MM.1S (cell line): Measurements from ENCODE around the gene RABEP2.

Experiments
- DNase-seq: peaks from one replicate; pipeline ENCODE4 v3.0.0-alpha.2; 2015
- H2AFZ ChIP-seq: fragments of 300-600 bp; sonication (generic); 2 replicates; pipeline ENCODE4 v1.6.0; 2016; ENCODE audit warnings: antibody characterized with exemption, low read length
- H3F3A ChIP-seq: fragments of 300-600 bp; sonication (generic); 2 replicates; pipeline ENCODE4 v1.6.1; 2016; ENCODE audit warnings: mild to moderate bottlenecking, antibody characterized with exemption, low read length, moderate library complexity, mixed read lengths; ENCODE audit not compliant: insufficient read depth
- H3K27ac ChIP-seq: fragments of 300-600 bp; sonication (generic); 2 replicates; pipeline ENCODE4 v1.5.1; 2016; ENCODE audit warnings: mild to moderate bottlenecking, low read length
- H3K27me3 ChIP-seq: fragments of 300-600 bp; sonication (generic); replicated peaks from 2 replicates; pipeline ENCODE4 v1.6.0; 2016; ENCODE audit warnings: low read length; ENCODE audit not compliant: insufficient read depth
- H3K36me3 ChIP-seq: fragments of 300-600 bp; sonication (generic); replicated peaks from 2 replicates; pipeline ENCODE4 v1.6.1; 2016; ENCODE audit warnings: mild to moderate bottlenecking, low read length, mixed read lengths; ENCODE audit not compliant: insufficient read depth
- H3K4me1 ChIP-seq: fragments of 300-600 bp; sonication (generic); 2 replicates; pipeline ENCODE4 v1.6.1; 2016; ENCODE audit warnings: low read length, mixed read lengths
- H3K4me2 ChIP-seq: fragments of 300-600 bp; sonication (generic); 2 replicates; pipeline ENCODE4 v1.6.0; 2016; ENCODE audit warnings: low read depth, low read length
- H3K4me3 ChIP-seq: fragments of 300-600 bp; sonication (generic); 2 replicates; pipeline ENCODE4 v1.5.1; 2016; ENCODE audit warnings: low read length, mixed read lengths
- H3K79me2 ChIP-seq: fragments of 300-600 bp; sonication (generic); 2 replicates; pipeline ENCODE4 v1.6.1; 2016; ENCODE audit warnings: mixed run types, low read length, mixed read lengths
- H3K9ac ChIP-seq: fragments of 300-600 bp; sonication (generic); 2 replicates; pipeline ENCODE4 v1.6.1; 2016; ENCODE audit warnings: low read length, mixed read lengths
- H3K9me2 ChIP-seq: fragments of 300-600 bp; sonication (generic); replicated peaks from 2 replicates; pipeline ENCODE4 v1.6.1; 2016; ENCODE audit warnings: mild to moderate bottlenecking, low read length, mixed read lengths; ENCODE audit not compliant: insufficient read depth
- H3K9me3 ChIP-seq: fragments of 300-600 bp; sonication (generic); replicated peaks from 2 replicates; pipeline ENCODE4 v1.6.1; 2016; ENCODE audit warnings: mild to moderate bottlenecking, low read length, mixed read lengths; ENCODE audit not compliant: insufficient read depth
- H4K20me1 ChIP-seq: fragments of 300-600 bp; sonication (generic); 2 replicates; pipeline ENCODE4 v1.6.1; 2016; ENCODE audit warnings: mild to moderate bottlenecking, low read length, moderate library complexity, mixed read lengths; ENCODE audit not compliant: insufficient read depth
- EZH2 ChIP-seq: fragments of 300-600 bp; sonication (generic); optimal IDR thresholded peaks from 2 replicates; pipeline ENCODE3; 2017; ENCODE audit warnings: low read depth, mild to moderate bottlenecking, antibody characterized with exemption, low read length, mixed read lengths
- EZH2phosphoT487 ChIP-seq: fragments of 300-600 bp; sonication (generic); IDR thresholded peaks from 2 replicates; pipeline ENCODE4 v1.6.1; 2018; ENCODE audit warnings: antibody characterized with exemption, low read length
- TF ChIP-seq, protein P1 (sequence below): fragments of 300-600 bp; sonication (generic); IDR thresholded peaks from 2 replicates; pipeline ENCODE4 v1.5.1; 2016; ENCODE audit warnings: antibody characterized with exemption, low read length, mixed read lengths

The RABEP2 gene

DNA sequence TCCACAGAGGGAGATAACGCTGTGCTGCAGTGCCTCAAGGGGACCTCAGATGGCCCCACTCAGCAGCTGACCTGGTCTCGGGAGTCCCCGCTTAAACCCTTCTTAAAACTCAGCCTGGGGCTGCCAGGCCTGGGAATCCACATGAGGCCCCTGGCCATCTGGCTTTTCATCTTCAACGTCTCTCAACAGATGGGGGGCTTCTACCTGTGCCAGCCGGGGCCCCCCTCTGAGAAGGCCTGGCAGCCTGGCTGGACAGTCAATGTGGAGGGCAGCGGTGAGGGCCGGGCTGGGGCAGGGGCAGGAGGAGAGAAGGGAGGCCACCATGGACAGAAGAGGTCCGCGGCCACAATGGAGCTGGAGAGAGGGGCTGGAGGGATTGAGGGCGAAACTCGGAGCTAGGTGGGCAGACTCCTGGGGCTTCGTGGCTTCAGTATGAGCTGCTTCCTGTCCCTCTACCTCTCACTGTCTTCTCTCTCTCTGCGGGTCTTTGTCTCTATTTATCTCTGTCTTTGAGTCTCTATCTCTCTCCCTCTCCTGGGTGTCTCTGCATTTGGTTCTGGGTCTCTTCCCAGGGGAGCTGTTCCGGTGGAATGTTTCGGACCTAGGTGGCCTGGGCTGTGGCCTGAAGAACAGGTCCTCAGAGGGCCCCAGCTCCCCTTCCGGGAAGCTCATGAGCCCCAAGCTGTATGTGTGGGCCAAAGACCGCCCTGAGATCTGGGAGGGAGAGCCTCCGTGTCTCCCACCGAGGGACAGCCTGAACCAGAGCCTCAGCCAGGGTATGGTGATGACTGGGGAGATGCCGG lies 7.5 kb upstream of the RABEP2 start:
- no peaks in the 10 kb centered on the region for H3K36me3 ChIP-seq
- H4K20me1 ChIP-seq: no peaks in the 10 kb centered on the region
- no peak overlapping the region for H3K4me2 ChIP-seq
- H3K9me3 ChIP-seq: no peaks in the 10 kb centered on the region
- DNase-seq: no peak
- no peaks in the 10 kb centered on the region for H3K27me3 ChIP-seq
- H2AFZ ChIP-seq: no peak overlapping the region
- no peak overlapping the region for H3K27ac ChIP-seq
- no peak overlapping the region for H3K4me3 ChIP-seq
- H3F3A ChIP-seq: no peaks in the 10 kb centered on the region
- no peaks in the 10 kb centered on the region for H3K9me2 ChIP-seq
- TF ChIP-seq EZH2 (no peak), EZH2phosphoT487 (no peak)
- TF ChIP-seq, protein P1, sequence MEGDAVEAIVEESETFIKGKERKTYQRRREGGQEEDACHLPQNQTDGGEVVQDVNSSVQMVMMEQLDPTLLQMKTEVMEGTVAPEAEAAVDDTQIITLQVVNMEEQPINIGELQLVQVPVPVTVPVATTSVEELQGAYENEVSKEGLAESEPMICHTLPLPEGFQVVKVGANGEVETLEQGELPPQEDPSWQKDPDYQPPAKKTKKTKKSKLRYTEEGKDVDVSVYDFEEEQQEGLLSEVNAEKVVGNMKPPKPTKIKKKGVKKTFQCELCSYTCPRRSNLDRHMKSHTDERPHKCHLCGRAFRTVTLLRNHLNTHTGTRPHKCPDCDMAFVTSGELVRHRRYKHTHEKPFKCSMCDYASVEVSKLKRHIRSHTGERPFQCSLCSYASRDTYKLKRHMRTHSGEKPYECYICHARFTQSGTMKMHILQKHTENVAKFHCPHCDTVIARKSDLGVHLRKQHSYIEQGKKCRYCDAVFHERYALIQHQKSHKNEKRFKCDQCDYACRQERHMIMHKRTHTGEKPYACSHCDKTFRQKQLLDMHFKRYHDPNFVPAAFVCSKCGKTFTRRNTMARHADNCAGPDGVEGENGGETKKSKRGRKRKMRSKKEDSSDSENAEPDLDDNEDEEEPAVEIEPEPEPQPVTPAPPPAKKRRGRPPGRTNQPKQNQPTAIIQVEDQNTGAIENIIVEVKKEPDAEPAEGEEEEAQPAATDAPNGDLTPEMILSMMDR: no peak
- no peaks in the 10 kb centered on the region for H3K4me1 ChIP-seq
- H3K79me2 ChIP-seq: no peaks in the 10 kb centered on the region
- no peak overlapping the region for H3K9ac ChIP-seq

DNA sequence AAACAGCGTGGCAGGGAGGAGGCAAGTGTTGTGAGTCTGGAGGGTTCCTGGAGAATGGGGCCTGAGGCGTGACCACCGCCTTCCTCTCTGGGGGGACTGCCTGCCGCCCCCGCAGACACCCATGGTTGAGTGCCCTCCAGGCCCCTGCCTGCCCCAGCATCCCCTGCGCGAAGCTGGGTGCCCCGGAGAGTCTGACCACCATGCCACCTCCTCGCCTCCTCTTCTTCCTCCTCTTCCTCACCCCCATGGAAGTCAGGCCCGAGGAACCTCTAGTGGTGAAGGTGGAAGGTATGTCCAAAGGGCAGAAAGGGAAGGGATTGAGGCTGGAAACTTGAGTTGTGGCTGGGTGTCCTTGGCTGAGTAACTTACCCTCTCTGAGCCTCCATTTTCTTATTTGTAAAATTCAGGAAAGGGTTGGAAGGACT lies 6.8 kb upstream of the RABEP2 start, which contains the start of gene CD19:
Gene CD19 (plus strand): TSS at position 171 of the 425 bp plus-strand sequence. CDS start 30 bp downstream, at position 201.
- no peaks in the 10 kb centered on the region for H4K20me1 ChIP-seq
- no peaks in the 10 kb centered on the region for H3K27me3 ChIP-seq
- no peak within 1 kb of the TSS for H3K4me2 ChIP-seq
- H3K9me2 ChIP-seq: no peaks in the 10 kb centered on the region
- H3K9me3 ChIP-seq: no peaks in the 10 kb centered on the region
- H3K9ac ChIP-seq: no peak within 1 kb of the TSS
- H3K79me2 ChIP-seq: no peaks in the 10 kb centered on the region
- no peak within 1 kb of the TSS for H3K4me3 ChIP-seq
- no peak for TF ChIP-seq EZH2
- TF ChIP-seq EZH2phosphoT487: no peak
- no peak within 1 kb of the TSS for H3K27ac ChIP-seq
- DNase-seq: no peak
- no peaks in the 10 kb centered on the region for H3F3A ChIP-seq
- H2AFZ ChIP-seq: no peak within 1 kb of the TSS
- H3K4me1 ChIP-seq: no peaks in the 10 kb centered on the region
- H3K36me3 ChIP-seq: no peaks in the 10 kb centered on the region

DNA sequence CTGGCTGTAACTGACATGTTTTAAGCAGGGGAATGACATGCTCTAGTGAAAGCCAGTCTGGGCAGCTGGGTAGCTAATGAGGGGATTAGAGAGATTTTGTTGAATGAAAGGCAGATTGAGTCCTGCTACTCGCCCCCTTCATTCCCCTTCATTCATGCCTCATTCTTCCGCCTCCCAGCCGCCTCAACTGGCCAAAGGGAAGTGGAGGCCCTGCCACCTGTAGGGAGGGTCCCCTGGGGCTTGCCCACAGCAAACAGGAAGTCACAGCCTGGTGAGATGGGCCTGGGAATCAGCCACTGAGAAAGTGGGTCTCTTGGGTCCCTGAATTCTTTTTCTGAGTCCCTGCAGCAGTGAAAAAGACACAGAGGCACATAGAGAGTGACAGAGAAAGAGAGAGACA lies 5.6 kb upstream of the RABEP2 start:
- Histone ChIP-seq H3K9me3 (no peaks in the 10 kb centered on the region), H3K4me2 (no peak overlapping the region), H3K4me1 (no peaks in the 10 kb centered on the region), H3F3A (peaks cover 2% of the 10 kb centered on the region; the same call in 1 of the 2 replicates), H3K79me2 (no peaks in the 10 kb centered on the region), H3K9me2 (no peaks in the 10 kb centered on the region), H2AFZ (no peak overlapping the region), H3K4me3 (no peak overlapping the region), H3K9ac (no peak overlapping the region), H4K20me1 (no peaks in the 10 kb centered on the region), H3K27ac (no peak overlapping the region), H3K36me3 (no peaks in the 10 kb centered on the region), H3K27me3 (no peaks in the 10 kb centered on the region)
- no peak for DNase-seq
- TF ChIP-seq EZH2phosphoT487 (no peak), EZH2 (no peak)
- TF ChIP-seq, protein P1: no peak

DNA sequence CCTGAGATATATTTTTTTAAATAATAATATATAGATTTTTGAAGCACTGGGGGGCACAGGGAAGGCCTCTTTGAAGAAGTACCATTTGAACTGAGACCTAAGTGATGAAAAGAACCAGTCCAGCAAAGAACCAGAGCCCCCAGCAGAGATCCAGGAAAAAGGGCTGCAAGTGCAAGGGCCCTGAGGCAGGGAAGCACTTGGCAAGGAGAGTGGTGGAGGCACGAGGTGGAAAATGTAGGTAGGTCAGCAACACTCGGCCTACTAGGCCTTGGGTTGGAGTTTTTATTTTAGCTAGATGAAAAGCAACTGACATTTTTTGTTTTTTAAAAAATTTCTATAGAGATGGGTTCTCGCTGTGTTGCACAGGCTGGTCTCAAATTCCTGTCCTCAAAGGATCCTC lies 5.2 kb upstream of the RABEP2 start:
- H3K9me2 ChIP-seq: no peaks in the 10 kb centered on the region
- H3F3A ChIP-seq: peaks cover 6% of the 10 kb centered on the region; the same call in 1 of the 2 replicates
- H3K4me3 ChIP-seq: no peak overlapping the region
- no peak overlapping the region for H3K27ac ChIP-seq
- no peak overlapping the region for H3K4me2 ChIP-seq
- no peaks in the 10 kb centered on the region for H4K20me1 ChIP-seq
- DNase-seq: no peak
- H3K9me3 ChIP-seq: no peaks in the 10 kb centered on the region
- no peak overlapping the region for H2AFZ ChIP-seq
- H3K27me3 ChIP-seq: no peaks in the 10 kb centered on the region
- no peaks in the 10 kb centered on the region for H3K79me2 ChIP-seq
- no peak for TF ChIP-seq EZH2phosphoT487
- TF ChIP-seq, protein P1: no peak
- no peak for TF ChIP-seq EZH2
- no peaks in the 10 kb centered on the region for H3K4me1 ChIP-seq
- no peaks in the 10 kb centered on the region for H3K36me3 ChIP-seq
- H3K9ac ChIP-seq: no peak overlapping the region
